Measurements from ENCODE around the gene BCAS2. TPM values are rescaled to one million over a fixed set of nuclear protein-coding genes. Genes with fewer than 3 reads are reported as not detected.

BCAS2 gene
- total RNA-seq, 4 donors from 2014 or later: 24.8 to 38.9 (median 32.7) TPM

DNA sequence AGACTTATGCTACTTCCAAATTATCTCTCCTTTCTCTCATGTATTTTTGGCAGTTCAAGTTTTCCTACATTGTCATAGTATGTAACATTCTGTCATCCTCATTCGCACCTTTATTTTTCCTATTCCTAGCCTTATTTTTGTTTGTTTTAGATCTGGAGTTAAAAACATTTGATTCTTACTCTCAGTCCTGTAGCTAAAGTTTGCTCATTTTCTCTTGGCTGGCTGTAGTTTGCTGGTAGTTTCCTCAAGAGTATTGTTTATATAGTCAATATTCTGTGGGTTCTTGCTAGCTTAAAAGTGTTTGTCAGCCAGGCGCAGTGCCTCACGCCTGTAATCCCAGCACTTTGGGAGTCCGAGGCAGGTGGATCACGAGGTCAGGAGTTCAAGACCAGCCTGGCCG lies 40.6 kb downstream of the BCAS2 start:
- Histone ChIP-seq H3K4me1 (no peaks in the 10 kb centered on the region), H3K36me3 (no peaks in the 10 kb centered on the region), H3K27me3 (no peaks in the 10 kb centered on the region), H3K27ac (no peak overlapping the region), H3K9me3 (no peaks in the 10 kb centered on the region), H3K4me3 (no peak overlapping the region)
- DNase-seq: no peak
- 45 to 64% methylated on average over 2 to 6 of the region's 6 CpGs for WGBS, 2 donors
- TF ChIP-seq POLR2A (IDR thresholded peaks at IDR 0.05): no peak
- TF ChIP-seq, protein P1, sequence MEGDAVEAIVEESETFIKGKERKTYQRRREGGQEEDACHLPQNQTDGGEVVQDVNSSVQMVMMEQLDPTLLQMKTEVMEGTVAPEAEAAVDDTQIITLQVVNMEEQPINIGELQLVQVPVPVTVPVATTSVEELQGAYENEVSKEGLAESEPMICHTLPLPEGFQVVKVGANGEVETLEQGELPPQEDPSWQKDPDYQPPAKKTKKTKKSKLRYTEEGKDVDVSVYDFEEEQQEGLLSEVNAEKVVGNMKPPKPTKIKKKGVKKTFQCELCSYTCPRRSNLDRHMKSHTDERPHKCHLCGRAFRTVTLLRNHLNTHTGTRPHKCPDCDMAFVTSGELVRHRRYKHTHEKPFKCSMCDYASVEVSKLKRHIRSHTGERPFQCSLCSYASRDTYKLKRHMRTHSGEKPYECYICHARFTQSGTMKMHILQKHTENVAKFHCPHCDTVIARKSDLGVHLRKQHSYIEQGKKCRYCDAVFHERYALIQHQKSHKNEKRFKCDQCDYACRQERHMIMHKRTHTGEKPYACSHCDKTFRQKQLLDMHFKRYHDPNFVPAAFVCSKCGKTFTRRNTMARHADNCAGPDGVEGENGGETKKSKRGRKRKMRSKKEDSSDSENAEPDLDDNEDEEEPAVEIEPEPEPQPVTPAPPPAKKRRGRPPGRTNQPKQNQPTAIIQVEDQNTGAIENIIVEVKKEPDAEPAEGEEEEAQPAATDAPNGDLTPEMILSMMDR (IDR thresholded peaks at IDR 0.05): no peak
- intact Hi-C loops (cut with DNase I): no loop called here

DNA sequence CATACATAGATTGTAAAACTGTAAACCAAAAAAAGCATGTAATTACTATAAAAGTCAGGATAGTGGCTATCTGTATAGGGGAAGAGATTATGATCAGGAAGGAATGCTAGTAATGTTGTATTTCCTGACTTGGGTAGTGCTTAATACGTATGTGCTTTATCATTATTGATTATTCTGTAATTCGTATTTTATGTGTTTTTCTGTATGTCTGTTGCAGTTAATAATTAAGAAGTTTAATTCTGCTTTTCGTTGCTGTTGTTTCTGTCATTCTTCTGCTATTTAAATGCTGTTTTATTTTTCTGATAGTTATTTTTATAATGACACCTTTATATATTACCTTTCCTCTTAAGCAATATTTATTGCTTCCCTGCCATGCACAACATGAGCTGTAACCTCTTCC lies 41.1 kb downstream of the BCAS2 start:
- 49 to 55% methylated on average over 3 of the region's 3 CpGs for WGBS, 2 donors
- Histone ChIP-seq H3K4me3 (no peak overlapping the region), H3K4me1 (no peaks in the 10 kb centered on the region), H3K9me3 (no peaks in the 10 kb centered on the region), H3K27ac (no peak overlapping the region), H3K36me3 (no peaks in the 10 kb centered on the region), H3K27me3 (no peaks in the 10 kb centered on the region)
- no peak for TF ChIP-seq POLR2A (IDR thresholded peaks at IDR 0.05)
- TF ChIP-seq, protein P1 (IDR thresholded peaks at IDR 0.05): no peak
- intact Hi-C loops (cut with DNase I): no loop called here
- no peak for DNase-seq

DNA sequence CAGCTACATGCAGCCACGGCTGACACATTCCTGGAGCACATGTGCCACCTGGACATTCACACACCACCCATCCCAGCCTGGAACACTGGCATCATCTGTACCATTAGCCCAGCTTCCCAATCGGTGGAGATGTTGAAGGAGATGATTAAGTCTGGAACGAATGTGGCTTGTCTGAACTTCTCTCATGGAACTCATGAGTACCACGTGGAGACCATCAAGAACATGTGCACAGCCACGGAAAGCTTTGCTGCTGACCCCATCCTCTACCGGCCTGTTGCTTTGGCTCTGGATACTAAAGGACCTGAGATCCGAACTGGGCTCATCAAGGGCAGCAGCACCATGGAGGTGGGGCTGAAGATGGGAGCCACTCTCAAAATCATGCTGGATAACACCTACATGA lies 45.4 kb downstream of the BCAS2 start:
- intact Hi-C loops (cut with DNase I): no loop called here
- H3K27me3 ChIP-seq: no peaks in the 10 kb centered on the region
- H3K9me3 ChIP-seq: no peaks in the 10 kb centered on the region
- no peaks in the 10 kb centered on the region for H3K4me1 ChIP-seq
- DNase-seq: no peak
- no peak overlapping the region for H3K4me3 ChIP-seq
- no peaks in the 10 kb centered on the region for H3K36me3 ChIP-seq
- no peak overlapping the region for H3K27ac ChIP-seq
- WGBS, 2 donors: 70 to 84% methylated on average over 3 to 4 of the region's 7 CpGs
- no peak for TF ChIP-seq POLR2A (IDR thresholded peaks at IDR 0.05)
- TF ChIP-seq, protein P1 (IDR thresholded peaks at IDR 0.05): no peak

DNA sequence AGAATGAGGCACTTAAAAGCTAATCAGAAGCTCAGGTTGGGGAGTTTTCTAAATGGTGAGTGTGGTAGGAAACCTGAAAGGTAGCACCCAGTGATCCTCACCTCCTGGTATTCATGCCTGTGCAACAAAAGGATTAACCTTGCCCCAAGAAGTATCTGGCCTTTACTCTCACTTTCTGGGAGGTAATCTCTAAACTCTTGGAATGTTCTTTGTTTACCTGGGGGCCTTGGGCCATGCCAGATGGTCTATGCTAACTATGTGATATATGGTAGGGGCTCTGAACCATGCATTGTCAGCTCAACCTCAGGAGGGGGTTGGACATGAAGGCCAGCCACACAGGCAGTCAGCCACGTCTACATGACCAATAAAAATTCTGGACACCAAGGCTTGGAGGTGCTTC lies 46.0 kb downstream of the BCAS2 start:
- DNase-seq: no peak
- no peaks in the 10 kb centered on the region for H3K36me3 ChIP-seq
- no peak overlapping the region for H3K4me3 ChIP-seq
- 40 to 50% methylated on average over 1 of the region's 1 CpG for WGBS, 2 donors
- no peaks in the 10 kb centered on the region for H3K9me3 ChIP-seq
- TF ChIP-seq, protein P1 (IDR thresholded peaks at IDR 0.05): no peak
- no peak for TF ChIP-seq POLR2A (IDR thresholded peaks at IDR 0.05)
- no peak overlapping the region for H3K27ac ChIP-seq
- H3K27me3 ChIP-seq: no peaks in the 10 kb centered on the region
- intact Hi-C loops (cut with DNase I): no loop called here
- H3K4me1 ChIP-seq: no peaks in the 10 kb centered on the region

DNA sequence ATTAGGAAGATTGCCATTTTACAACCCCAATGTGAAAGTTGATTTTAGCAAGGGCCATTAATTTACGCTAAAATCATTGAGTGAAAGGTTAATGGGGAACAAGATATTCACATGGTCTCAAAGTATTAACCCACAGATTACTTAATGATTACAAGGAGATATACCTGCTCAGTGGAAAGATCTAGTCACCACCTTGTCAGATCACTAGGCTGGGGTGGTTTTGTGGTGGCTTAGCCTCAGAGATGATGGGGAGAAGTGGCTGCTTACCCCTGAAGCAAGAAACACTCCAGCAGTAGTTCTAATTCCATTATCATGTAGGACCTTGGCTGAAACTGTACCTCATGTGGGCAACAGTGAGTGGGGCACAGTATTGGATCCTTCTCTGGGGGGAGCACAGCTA lies 50.3 kb downstream of the BCAS2 start:
- no peak for DNase-seq

More for the DNA sequence above, 50.3 kb downstream of the BCAS2 start:
- TF ChIP-seq, protein P1 (IDR thresholded peaks at IDR 0.05): no peak
- no peak for TF ChIP-seq POLR2A (IDR thresholded peaks at IDR 0.05)
- H3K4me1 ChIP-seq: no peaks in the 10 kb centered on the region
- H3K9me3 ChIP-seq: no peaks in the 10 kb centered on the region
- no peaks in the 10 kb centered on the region for H3K27me3 ChIP-seq
- H3K27ac ChIP-seq: no peak overlapping the region
- no peak overlapping the region for H3K4me3 ChIP-seq
- WGBS, 2 donors: 30 to 50% methylated on average over 1 of the region's 1 CpG
- no peaks in the 10 kb centered on the region for H3K36me3 ChIP-seq
- intact Hi-C loops (cut with DNase I): no loop called here

All from esophagus squamous epithelium (tissue), 5 donors.